ENCODE data around the gene SLC16A12.
A peak's percentile ranks its signal among the peaks of the same experiment; 100 is the strongest.
"Not testable (repeated sequence)": the region's sequence is repeated elsewhere in the genome, so short reads cannot be mapped to it uniquely, and the experiment has no call there.

SLC16A12 gene

GRCh38 chr10:89556600-89556999, 21.2 kb upstream of the SLC16A12 start:
- no peak for TF ChIP-seq POLR2A (IDR thresholded peaks at IDR 0.05; ENCODE audit: low read depth, low read length)
- DNase-seq (ENCODE audit: insufficient read length, low spot score) = no peak
- FAIRE-seq = no peak

GRCh38 chr10:89555688-89556445, 20.5 kb upstream of the SLC16A12 start:
- DNase-seq (ENCODE audit: insufficient read length, low spot score) = no peak
- FAIRE-seq = peak; percentile 20
- no peak for TF ChIP-seq POLR2A (IDR thresholded peaks at IDR 0.05; ENCODE audit: low read depth, low read length)

- no peak for DNase-seq (ENCODE audit: insufficient read length, low spot score)
- FAIRE-seq = no peak
- TF ChIP-seq POLR2A (IDR thresholded peaks at IDR 0.05; ENCODE audit: low read depth, low read length) = no peak
These were observed 19.0 kb upstream of the SLC16A12 start for GRCh38 chr10:89554433-89554832.

GRCh38 chr10:89553064-89553734, 17.8 kb upstream of the SLC16A12 start:
- no peak for TF ChIP-seq POLR2A (IDR thresholded peaks at IDR 0.05; ENCODE audit: low read depth, low read length)
- peak; percentile 99 for FAIRE-seq
- DNase-seq (ENCODE audit: insufficient read length, low spot score) = peak; percentile 49

GRCh38 chr10:89552213-89552612, 16.8 kb upstream of the SLC16A12 start:
- FAIRE-seq (no peak), DNase-seq (ENCODE audit: insufficient read length, low spot score) (no peak)
- no peak for TF ChIP-seq POLR2A (IDR thresholded peaks at IDR 0.05; ENCODE audit: low read depth, low read length)

GRCh38 chr10:89550509-89550908, 15.1 kb upstream of the SLC16A12 start:
- TF ChIP-seq POLR2A (IDR thresholded peaks at IDR 0.05; ENCODE audit: low read depth, low read length) = no peak
- FAIRE-seq = no peak
- DNase-seq (ENCODE audit: insufficient read length, low spot score) = no peak

GRCh38 chr10:89549510-89549909, 14.1 kb upstream of the SLC16A12 start:
- DNase-seq (ENCODE audit: insufficient read length, low spot score) (no peak), FAIRE-seq (no peak)

GRCh38 chr10:89548673-89549072, 13.3 kb upstream of the SLC16A12 start:
- no peak for TF ChIP-seq POLR2A (IDR thresholded peaks at IDR 0.05; ENCODE audit: low read depth, low read length)
- DNase-seq (ENCODE audit: insufficient read length, low spot score) = no peak
- FAIRE-seq = peak; percentile 20

More at GRCh38 chr10:89549510-89549909, 14.1 kb upstream of the SLC16A12 start:
- no peak for TF ChIP-seq POLR2A (IDR thresholded peaks at IDR 0.05; ENCODE audit: low read depth, low read length)

- no peak for TF ChIP-seq POLR2A (IDR thresholded peaks at IDR 0.05; ENCODE audit: low read depth, low read length)
- no peak for DNase-seq (ENCODE audit: insufficient read length, low spot score)
- FAIRE-seq = no peak
These were observed 12.6 kb upstream of the SLC16A12 start for GRCh38 chr10:89547853-89548513.

- not testable (repeated sequence) for FAIRE-seq; DNase-seq (ENCODE audit: insufficient read length, low spot score)
These were observed 11.3 kb upstream of the SLC16A12 start for GRCh38 chr10:89546651-89547050.

GRCh38 chr10:89543841-89544240, 8.4 kb upstream of the SLC16A12 start:
- DNase-seq (ENCODE audit: insufficient read length, low spot score) = no peak

GRCh38 chr10:89540420-89540949, 5.1 kb upstream of the SLC16A12 start:
- peak; percentile 95 for FAIRE-seq
- DNase-seq (ENCODE audit: insufficient read length, low spot score) = peak; percentile 84

More at GRCh38 chr10:89543841-89544240, 8.4 kb upstream of the SLC16A12 start:
- FAIRE-seq = no peak
- TF ChIP-seq POLR2A (IDR thresholded peaks at IDR 0.05; ENCODE audit: low read depth, low read length) = no peak

GRCh38 chr10:89537364-89537763, 2.0 kb upstream of the SLC16A12 start:
- no peak for FAIRE-seq
- TF ChIP-seq POLR2A (IDR thresholded peaks at IDR 0.05; ENCODE audit: low read depth, low read length) = no peak

More at GRCh38 chr10:89540420-89540949, 5.1 kb upstream of the SLC16A12 start:
- TF ChIP-seq POLR2A (IDR thresholded peaks at IDR 0.05; ENCODE audit: low read depth, low read length) = no peak

GRCh38 chr10:89536013-89536354, 590 bp upstream of the SLC16A12 start:
- FAIRE-seq (no peak), DNase-seq (ENCODE audit: insufficient read length, low spot score) (no peak)
- TF ChIP-seq POLR2A (IDR thresholded peaks at IDR 0.05; ENCODE audit: low read depth, low read length) = no peak

More at GRCh38 chr10:89537364-89537763, 2.0 kb upstream of the SLC16A12 start:
- DNase-seq (ENCODE audit: insufficient read length, low spot score) = no peak
